DMS 273 treated with DMSO at 0.1 percent for 48 hours (cell line): ENCODE data around the gene BRCA2.
A peak's percentile ranks its signal among the peaks of the same experiment; 100 is the strongest.

Experiments used
- DNase-seq: peaks from one replicate; lab custom pipeline; 2025; lab: John Stamatoyannopoulos, UW

Gene BRCA2

DNA sequence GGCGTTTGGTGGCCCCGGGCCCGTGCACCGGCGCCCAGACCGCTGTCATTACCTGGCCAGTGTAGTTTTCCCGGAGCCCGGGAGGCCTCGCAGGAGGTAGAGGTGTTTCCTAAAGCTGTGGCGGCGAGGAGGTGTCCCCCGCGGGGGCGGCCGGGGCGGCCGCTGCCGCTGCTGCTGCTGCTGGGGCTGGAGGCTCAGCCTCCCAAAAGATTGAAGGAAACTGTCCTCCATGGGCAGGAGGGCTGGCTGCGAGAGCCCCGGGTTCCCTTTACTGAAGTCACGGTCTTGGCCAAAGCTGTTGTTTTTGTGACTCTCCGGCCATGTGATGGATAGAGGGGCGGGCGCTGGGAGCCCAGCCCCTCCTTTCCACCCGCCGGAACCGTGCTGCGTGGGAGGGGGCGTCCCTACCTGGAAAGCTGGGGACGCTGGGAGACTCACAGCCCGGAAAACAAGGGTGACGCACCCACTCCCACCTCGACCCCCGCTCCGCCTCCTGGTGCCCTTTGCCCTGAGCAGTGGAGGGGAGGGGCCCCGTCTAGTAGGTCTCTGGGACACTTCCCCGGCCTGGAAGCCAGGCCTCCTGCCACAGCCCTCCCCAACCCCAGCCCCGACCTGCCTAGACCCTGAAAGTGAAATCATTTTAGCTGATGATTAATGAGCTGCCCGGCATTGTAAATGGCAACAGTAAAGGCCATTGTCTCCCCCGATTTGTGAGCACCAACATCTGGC is 112.7 kb downstream of the BRCA2 start, which contains the start of gene N4BP2L1:
N4BP2L1 (minus strand) TSS at position 279 of the 729 bp plus-strand sequence; CDS start at position 231, 48 bp downstream.
- DNase-seq, result no peak

DNA sequence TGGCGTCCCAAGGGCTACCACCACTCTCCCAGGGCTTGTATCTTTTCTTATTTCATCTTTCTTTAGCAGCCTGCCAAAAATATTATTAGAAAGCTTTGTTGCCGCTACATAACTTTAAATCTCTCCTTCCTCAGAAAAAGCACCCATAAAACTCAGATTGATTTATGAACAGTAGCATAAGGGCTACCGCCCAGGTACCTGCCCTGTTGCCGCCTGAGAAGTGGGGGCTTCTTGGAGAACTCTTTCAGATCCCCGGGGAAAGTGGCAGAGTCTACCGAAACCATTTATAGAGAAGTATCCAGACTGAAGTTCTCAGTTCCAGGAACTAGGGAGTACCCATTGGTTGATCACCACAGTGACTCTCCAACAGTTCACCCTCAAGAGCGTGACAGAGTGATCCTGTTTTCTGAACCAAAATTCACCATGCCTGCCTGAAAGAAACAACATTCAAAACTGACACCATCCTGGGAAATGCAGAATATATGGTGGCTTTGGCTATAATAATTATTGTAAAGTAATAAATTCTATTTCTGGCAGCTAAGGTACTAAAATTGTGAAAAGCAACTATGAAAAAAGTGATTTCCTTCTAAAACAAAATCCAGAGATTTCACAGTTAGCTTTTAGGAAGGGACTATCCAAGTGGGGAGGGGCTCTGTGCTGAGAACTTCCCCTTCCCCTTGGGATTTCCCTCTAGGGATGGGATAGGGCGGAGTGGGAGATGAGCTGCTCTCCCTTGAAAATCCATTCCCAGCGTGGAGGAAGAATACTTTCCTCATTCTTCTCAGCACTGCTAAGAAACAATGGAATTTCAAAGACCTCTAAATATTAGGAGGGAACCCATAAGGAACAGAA is 113.5 kb downstream of the BRCA2 start:
- DNase-seq, result no peak

DNA sequence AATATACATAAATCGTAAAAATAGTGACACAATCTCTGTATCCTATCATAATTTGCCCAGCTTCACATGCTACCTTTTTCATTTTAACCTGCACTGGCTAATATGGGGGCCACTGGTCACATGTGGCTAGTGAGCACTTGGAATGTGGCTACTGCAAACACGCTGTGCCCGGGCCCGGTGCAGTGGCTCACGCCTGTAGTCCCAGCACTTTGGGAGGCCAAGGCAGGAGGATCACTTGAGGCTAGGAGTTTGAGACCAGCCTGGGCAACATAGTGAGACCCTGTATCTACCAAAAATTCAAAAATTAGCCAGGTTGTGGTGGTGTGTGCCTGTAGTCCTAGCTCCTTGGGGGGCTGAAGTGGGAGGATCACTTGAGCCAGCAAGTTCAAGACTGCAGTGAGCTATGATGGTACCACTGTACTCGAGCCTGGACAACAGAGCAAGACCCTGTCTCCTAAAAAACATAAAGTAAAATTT is 114.2 kb downstream of the BRCA2 start:
- DNase-seq, result no peak

DNA sequence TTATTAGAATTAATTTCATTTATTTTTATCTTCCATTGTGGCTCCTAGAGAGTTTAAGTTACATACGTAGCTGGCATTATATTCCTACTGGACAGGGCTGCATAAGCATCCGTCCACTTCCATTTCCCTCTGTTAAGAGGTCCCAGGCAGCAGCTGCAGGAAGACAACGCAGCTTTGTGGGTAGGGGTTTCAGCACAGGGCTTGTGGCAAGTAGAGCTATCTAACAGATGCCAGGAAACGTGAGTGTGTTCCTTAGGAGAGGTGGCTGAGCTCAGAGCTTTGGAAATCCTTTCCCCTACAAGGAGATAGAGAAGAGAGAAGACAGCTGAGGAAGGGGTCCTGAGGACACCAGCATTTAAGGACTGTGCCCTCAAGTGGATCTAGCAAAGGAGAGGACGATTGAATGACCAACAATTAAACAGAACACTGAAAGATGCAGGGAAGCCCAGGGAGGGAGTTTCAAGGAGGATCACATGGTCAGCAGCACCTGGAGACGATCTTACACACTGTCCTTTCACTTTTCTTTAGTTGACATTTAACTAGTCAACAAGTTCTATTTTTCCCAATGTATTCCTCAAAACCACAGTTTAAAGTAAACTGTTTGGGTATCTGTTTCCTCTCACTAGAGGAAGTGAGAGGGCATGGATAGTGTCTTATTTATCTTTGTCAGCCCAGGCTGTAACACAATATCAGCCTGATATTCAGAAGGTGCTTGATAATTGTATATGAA is 114.9 kb downstream of the BRCA2 start:
- DNase-seq, result no peak

DNA sequence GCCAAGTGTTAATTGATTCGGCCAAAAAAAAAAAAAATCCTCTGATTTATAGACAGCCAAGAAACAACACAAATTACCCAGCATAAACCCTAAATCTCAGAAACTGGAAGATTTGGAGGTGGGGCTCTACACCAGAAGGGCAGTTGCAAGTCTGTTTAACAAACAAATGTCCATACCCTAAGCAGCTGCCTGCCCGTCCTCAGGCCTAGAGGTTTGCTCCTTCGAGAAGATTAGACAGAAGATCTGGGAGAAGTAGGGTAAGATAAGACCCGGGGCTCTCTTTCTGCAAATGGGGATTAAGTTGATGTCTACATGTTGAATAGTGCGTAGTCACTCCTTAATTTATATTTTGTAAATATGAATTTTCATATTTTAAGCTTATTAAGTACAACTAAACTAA is 116.1 kb downstream of the BRCA2 start:
- no peak for DNase-seq

DNA sequence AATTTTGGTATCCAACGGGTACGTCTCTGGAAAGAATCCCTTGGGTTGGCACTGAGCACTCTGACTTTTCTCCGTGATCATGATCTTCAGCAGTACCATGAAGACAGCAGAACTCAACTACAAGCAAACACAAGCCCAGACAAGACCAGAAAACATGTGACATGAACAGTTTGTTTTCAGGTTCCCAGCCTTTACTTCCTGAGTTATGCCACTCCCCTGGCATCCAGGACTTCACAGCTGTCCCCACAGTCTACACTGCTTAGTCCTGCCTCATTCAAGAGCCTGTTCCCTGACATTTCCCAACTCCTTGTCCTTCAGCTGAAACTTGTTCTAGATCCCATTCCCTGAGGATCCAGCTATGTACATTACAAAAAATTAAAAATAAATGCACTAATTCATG is 117.5 kb downstream of the BRCA2 start:
- peak; percentile 15 for DNase-seq

DNA sequence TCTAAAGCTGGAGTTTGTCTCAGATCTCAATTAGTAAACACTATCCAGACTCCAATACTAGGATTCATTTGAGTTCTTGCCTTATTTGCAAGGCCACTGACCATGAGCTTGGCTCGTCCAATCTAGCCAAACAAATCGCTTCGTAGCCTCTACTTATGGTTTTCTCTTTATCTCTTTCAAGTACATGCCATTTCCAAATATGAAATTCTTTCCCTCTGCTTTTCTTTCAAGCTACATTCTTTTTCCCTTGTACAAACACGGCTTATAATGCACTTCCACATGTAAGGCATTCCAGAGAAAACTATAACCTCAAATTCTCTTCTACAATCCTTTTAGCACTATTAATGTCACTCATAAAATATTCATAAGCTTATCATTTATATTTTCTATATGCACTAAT is 123.6 kb downstream of the BRCA2 start:
- no peak for DNase-seq

DNA sequence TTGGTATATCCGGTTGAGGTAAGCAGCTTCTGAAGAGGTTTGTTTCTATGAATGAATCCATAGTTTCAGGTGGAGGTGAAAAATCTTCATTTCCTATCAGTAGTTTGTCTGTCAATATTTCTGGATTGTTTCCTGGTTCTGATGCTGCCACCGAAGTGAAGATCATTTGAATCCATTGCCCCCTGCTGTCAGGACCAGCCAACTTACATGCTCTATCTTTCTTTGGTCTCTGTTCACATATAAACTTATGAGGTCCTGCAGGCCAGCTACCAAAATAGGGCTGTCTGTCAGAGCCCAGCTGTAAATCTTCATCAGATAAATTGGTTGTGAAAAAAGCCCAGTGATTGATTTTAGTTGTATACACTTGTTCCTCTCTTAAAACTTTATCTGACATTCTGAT is 127.8 kb downstream of the BRCA2 start:
- no peak for DNase-seq

DNA sequence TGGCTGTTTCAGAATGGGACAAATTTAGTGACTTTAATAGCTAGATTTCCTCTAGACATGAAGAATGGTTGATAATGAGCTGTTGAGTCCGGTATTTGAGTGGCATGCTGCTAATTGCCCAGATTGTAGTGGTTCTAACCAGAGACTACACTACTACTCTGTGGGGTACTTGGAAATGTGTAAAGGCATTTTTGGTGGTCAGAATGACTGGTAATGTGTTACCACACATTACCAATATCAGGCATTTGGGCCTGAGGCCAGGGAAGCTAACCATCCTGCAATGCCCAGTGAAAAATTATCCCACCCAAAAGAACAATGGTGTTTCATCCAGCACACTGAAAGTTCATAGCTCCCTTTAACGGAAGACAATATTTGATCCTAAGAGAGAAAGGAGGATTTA is 130.2 kb downstream of the BRCA2 start:
- no peak for DNase-seq

DNA sequence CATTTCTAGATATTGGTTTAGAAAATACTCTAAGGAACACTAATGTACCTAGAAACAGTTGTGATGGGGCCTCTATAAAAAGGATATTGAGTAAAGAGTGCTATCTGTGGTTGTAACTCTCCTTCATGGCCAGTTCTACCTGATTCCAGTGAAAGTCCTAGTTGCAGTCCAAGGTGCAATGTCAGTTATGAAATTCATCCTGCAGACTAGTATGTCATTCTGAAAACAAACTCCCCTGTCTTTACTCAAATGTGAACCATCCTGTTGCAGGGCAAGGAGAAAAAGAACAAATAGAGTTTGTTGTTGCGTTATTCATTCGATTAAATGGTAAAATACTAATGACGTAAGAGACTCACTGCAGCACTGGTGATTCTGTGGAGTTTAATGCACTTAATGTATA is 130.9 kb downstream of the BRCA2 start:
- no peak for DNase-seq

DNA sequence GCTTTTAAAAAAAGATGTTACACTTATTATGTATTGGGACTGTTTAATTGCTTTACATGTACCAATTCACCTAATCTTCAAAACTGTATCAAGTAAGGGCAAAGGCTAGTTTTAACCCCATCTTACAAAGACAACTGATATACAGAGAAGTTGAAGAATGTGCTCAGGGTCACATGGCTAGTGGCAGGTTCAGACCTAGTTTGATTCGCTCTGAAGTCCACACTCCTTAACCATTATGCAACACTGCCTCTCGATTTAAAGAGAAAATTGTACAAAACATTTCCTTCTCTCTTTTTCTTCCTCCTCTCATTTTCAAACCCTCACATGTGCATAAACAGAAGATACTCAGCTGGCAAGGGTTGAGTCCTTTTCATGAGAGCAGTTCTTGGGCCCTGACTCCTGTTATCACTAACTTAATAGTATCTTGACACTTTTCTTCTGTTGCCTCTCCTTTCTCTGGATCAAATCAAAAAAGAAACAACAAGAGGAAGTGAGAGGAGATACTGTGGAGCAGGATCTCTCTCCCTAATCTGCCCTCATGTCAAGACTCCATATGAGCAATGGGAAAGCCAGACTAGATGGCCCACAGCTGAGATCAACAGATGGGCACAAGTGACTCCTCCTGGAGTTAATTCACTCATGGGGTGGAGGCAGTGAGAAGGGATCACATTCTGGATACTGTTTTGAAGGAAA is 131.6 kb downstream of the BRCA2 start:
- DNase-seq, result no peak

DNA sequence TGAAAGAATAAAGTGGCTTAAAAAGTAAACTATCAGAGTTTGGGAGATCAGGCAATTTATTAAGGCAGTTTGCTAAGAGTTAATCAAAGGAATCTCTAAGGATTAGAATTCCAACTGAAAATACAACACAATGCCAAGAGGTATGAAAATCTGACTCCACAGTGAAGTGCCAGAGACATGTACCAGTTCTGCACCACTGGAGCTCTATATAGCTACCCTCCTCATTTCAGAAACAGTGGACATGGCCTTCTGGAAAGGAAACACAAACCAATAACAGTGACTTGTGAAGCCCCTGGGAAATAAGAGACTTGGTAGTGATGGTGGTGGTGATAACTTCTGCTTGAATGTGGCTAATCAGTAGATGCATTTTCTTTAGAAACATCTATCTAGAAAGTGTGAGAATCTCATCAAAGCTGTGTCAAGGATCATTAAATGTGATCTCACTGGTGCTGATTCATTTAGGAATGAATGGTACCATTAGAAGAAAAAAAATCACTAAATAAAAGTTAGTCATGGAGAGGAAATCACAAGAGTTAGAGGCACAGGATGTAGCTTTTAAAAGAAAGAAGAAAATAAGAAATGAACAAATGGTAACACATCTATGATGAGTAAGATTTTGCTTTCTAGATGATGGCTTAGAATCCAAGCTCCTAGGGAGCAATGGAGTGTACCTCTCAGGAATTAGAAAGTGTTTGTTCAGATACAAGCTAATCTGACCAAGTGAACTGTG is 132.8 kb downstream of the BRCA2 start:
- no peak for DNase-seq

DNA sequence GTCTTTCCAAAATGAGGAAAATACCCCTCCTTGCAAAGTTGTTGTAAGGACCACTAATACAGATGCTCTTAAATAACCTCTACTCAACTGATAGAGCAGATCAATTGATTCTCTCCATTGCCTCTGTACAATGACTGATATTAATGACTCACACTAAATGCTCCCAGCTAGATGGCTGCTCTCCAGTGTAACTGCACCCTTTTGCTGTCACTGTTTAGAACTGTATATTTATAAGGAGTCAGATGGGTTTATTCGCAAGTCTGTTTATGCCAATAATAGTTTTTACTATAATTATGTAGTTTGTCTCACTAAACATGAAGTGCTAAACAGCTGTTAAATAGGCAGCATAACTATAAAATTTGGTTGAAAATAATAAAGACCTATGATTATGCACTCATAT is 133.7 kb downstream of the BRCA2 start:
- DNase-seq, result no peak
